Activated CD8-positive, alpha-beta memory T cell treated with anti-CD3 and anti-CD28 coated beads, Interleukin-2, amount 50 U/mL, for 24 hours (primary cell): ENCODE data around the gene PEMT.
"Not testable (repeated sequence)": the region's sequence is repeated elsewhere in the genome, so short reads cannot be mapped to it uniquely, and the experiment has no call there.

Experiments
- DNase-seq: peaks from one replicate; pipeline ENCODE4 v3.0.0-alpha.2; 2020; ENCODE audit errors: extremely low read depth

Gene PEMT

GRCh38 chr17:17591355-17592298 is at the start of gene PEMT:
Gene PEMT, minus strand, starts transcription at chr17:17591708. Its CDS starts 82 bp downstream, at chr17:17591626.
- DNase-seq = peak; percentile 90

GRCh38 chr17:17639661-17640270 is 48.3 kb upstream of the PEMT start:
- not testable (repeated sequence) for DNase-seq

GRCh38 chr17:17638467-17638866 is 47.0 kb upstream of the PEMT start:
- DNase-seq = no peak

- no peak for DNase-seq
Observed at GRCh38 chr17:17636272-17636885, 44.9 kb upstream of the PEMT start.

GRCh38 chr17:17635537-17636271 is 44.2 kb upstream of the PEMT start:
- DNase-seq = not testable (repeated sequence)

- no peak for DNase-seq
Observed at GRCh38 chr17:17635126-17635525, 43.6 kb upstream of the PEMT start.

- DNase-seq = no peak
Observed at GRCh38 chr17:17633310-17633709, 41.8 kb upstream of the PEMT start.

- DNase-seq = not testable (repeated sequence)
Observed at GRCh38 chr17:17632690-17633089, 41.2 kb upstream of the PEMT start.

- DNase-seq = no peak
Observed at GRCh38 chr17:17628388-17629008, 37.0 kb upstream of the PEMT start.

GRCh38 chr17:17626840-17627239 is 35.3 kb upstream of the PEMT start:
- no peak for DNase-seq

GRCh38 chr17:17626151-17626805 is 34.8 kb upstream of the PEMT start:
- no peak for DNase-seq

- no peak for DNase-seq
Observed at GRCh38 chr17:17624741-17625140, 33.2 kb upstream of the PEMT start.

GRCh38 chr17:17623904-17624303 is 32.4 kb upstream of the PEMT start:
- DNase-seq = no peak

GRCh38 chr17:17621254-17621653 is 29.7 kb upstream of the PEMT start:
- DNase-seq = no peak

GRCh38 chr17:17613708-17614114 is 22.2 kb upstream of the PEMT start:
- no peak for DNase-seq

GRCh38 chr17:17612085-17613022 is 20.8 kb upstream of the PEMT start:
- DNase-seq = no peak

- no peak for DNase-seq
Observed at GRCh38 chr17:17609121-17609520, 17.6 kb upstream of the PEMT start.

- no peak for DNase-seq
Observed at GRCh38 chr17:17606416-17607000, 15.0 kb upstream of the PEMT start.

- no peak for DNase-seq
Observed at GRCh38 chr17:17605729-17606088, 14.2 kb upstream of the PEMT start.
